Measurements from ENCODE around the gene PRKACG.
"Not testable (repeated sequence)": the region's sequence is repeated elsewhere in the genome, so short reads cannot be mapped to it uniquely, and the experiment has no call there.

Gene PRKACG

GRCh38 chr9:69023650-69024049 lies 9.7 kb upstream of the PRKACG start:
- DNase-seq = no peak

- no peak for DNase-seq
These were observed 6.6 kb upstream of the PRKACG start for GRCh38 chr9:69020301-69021145.

DNA sequence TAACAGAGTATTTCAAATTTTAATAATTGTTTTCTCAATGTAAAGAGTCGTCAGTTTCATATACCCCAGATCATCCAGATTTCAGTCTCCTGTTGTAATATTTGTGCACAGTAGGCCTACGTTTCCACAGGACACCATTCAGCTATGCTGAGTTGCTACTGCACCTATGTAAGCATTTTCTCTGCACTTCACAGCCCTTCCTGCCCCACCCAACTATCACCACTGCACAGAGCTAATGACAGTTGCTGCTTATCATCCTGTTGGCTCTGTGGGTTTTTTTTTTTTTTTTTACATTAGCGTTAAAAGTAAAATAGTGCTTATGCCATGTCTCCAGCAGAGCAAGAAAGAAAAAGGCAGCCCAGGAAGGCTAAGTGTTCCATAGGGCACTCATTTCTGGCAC lies 5.9 kb upstream of the PRKACG start:
- DNase-seq = no peak

- no peak for DNase-seq
These were observed 4.8 kb upstream of the PRKACG start for GRCh38 chr9:69018737-69019136.

GRCh38 chr9:69016191-69017096 lies 2.5 kb upstream of the PRKACG start:
- no peak for DNase-seq

DNA sequence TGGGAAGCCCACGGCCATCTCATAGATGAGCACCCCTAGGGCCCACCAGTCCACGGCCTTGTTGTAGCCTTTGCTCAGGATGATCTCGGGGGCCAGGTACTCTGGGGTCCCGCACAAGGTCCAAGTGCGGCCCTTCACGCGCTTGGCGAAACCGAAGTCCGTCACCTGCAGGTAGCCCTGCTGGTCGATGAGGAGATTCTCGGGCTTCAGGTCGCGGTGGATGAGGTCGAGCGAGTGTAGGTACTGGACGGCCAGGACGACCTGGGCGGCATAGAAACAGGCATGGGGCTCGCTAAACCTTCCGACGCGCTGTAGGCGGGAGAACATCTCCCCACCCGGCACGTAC lies 558 bp downstream of the PRKACG start:
- DNase-seq = no peak

- DNase-seq = no peak
These were observed 1.1 kb downstream of the PRKACG start for GRCh38 chr9:69012696-69013381.

DNA sequence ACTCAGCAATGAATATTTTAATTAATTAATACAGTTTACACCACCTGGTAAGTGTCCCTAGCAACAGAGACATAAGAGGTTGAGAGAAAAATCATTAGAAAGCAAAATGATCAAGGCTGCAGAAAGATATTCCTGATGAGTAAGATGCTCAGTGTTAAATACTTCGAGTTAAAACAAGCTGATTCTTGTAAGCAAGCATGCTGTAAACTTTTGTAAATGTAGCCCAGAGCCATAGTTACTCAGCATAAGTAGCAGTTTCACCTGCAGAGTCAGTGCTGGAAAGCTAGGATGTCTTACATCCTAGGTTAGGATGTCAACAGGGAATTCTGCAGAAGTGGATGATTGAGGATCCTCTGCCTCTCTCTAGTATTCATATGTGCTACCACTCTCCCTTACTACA lies 4.2 kb downstream of the PRKACG start:
- no peak for DNase-seq

DNA sequence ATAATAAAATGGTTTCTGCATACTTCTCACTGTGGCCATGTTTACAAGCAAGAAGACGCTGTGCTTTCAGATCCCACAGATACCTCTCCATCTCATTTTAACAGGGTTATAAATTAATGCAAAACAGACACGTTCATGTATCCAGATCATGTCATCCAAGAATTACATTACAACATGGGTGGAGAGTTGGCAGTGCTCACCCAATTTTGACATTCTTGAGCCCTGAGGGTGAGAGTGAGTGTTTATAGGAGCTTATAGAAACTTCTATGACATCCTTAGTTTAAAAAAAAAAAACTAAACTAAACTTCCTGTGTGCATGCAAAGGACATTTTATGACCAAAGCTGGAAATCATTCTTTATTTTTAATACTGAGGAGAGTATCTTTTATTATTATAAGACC lies 9.1 kb downstream of the PRKACG start:
- no peak for DNase-seq

DNA sequence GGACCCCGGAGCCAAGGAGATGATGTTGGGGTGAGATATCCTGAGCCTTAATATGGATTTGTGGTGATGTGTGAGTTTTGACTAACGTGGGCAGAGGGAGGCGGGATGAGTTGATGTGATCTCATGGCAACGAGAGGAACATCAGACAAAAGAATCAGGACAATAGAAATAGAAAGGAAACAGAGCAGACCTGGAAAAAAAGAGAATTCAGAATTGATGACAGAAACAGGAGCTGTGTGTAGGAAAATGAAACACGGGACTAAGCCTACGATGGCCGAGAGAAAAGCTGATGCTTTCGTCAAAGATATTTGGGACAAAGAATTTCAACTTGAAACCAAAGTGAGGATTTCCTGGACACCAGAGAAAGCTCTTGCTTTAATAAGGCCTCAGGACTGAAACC lies 10.9 kb downstream of the PRKACG start:
- no peak for DNase-seq

- no peak for DNase-seq
These were observed 12.0 kb downstream of the PRKACG start for GRCh38 chr9:69001921-69002320.

GRCh38 chr9:68999393-69000105 lies 14.4 kb downstream of the PRKACG start:
- DNase-seq = no peak

- DNase-seq = no peak
These were observed 15.1 kb downstream of the PRKACG start for GRCh38 chr9:68998812-68999211.

DNA sequence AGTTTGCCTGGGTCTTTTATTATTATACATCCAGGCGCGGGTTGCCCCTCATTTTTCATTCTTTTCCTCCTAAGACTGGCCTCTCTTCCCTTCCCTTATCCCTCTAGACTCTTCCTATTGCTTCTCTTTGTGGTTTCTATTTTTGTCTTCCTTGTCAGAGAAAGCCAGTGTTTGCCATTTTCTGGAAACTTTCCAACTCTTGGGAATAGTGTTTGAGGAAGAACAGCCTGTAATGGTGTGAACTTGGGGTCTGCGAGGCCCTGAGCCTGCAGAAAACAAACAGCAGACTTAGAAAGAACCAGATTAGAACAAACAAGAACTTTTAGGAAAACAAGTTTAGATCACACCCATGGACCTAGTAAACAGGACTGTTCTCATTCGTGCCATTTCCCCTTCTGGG lies 15.5 kb downstream of the PRKACG start:
- no peak for DNase-seq

GRCh38 chr9:68997666-68998065 lies 16.2 kb downstream of the PRKACG start:
- DNase-seq = no peak

GRCh38 chr9:68996462-68996861 lies 17.5 kb downstream of the PRKACG start:
- no peak for DNase-seq

- DNase-seq = no peak
These were observed 18.1 kb downstream of the PRKACG start for GRCh38 chr9:68995776-68996175.

DNA sequence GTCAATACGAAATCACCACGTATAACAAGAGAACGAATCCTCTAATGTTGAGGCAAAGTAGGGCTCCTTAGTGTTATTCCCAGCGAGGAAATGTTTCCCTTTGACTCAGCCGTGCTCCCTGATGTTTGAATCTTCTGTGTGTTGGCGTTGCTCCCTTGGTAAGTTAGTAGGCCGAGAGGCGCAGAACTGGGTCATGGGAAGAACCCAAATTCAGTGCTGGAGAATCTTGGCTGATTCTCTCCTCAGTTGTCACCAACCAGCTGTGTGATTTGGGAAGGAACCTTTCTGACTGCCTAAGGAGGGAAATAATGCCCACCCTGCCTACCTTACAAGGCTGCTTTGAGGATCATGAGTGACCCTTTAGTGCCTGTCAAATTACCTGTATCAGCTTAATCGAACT lies 22.5 kb downstream of the PRKACG start:
- DNase-seq = no peak

GRCh38 chr9:68986949-68987348 lies 27.0 kb downstream of the PRKACG start:
- DNase-seq = not testable (repeated sequence)

- DNase-seq = no peak
These were observed 30.1 kb downstream of the PRKACG start for GRCh38 chr9:68983522-68984424.

DNA sequence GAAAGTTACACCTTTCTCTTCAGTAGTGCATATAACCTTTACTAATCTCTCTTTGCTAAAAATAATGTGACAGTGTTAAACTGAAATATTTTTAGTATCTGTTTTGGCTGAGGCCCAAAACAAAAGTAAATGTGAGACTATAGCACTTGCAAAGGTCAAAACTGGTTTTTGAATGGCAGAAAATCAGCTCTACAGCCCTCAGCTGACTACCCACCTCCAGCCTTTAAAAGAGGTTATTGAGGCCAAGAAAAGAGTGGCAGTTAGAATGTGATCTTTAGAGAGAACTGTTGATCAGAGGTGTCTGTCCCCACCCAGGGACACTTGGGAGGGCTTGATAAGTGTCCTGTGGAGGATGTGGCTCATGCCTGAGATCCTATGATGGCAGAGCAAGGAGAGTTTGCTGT lies 30.9 kb downstream of the PRKACG start:
- DNase-seq = no peak

- DNase-seq = no peak
These were observed 32.1 kb downstream of the PRKACG start for GRCh38 chr9:68981789-68982188.

All from activated gamma-delta T cell (primary cell).